ENCODE measurements around the gene TGFBR3L.
"Not testable (repeated sequence)": the region's sequence is repeated elsewhere in the genome, so short reads cannot be mapped to it uniquely, and the experiment has no call there.

TGFBR3L gene

DNA sequence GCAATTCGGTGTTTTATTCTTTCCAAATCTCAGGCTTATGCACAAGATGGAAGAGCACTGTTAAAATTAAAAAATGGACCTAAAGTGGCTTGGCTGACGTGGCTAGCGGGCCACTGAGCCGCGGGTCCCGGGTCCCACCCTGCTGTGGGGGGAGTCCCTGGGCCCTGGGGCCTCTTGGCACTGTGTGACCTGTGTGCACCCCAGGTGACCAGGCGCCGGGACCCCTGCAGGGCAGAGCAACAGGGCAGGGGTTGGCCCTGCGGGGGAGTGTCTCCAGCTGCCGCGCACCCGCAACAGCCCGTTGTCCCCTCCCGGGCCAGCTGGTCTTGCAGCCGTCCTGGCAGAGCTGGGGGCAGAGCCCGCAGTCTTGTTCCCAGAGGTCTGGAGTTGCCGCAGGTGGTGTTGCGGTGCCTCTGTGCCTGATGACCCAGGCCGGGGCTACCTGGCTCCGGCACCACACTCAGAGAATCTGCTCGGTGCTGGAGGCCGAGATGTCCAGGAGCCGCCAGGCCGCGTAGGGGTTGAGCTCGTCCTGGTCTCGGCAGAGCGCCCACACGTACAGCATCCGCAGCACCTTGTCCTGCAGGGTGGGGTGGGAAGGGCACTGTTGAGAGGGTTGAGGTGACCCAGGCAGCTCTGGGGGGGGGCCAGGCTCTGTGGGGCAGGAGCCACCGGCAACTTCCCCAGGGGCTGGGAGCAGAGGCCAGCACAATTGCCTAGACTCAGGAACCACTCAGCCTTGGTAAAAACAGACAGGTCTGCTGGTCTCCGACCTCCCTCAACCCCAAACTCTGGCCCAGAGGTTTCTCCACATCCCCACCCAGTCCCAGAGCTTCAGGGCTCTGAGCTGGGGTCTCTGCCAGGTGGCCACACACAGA, 12.3 kb downstream of the TGFBR3L start:
- no peak overlapping the region for H3K4me3 ChIP-seq (ENCODE audit: low read depth, low read length)
- TF ChIP-seq, protein P1, sequence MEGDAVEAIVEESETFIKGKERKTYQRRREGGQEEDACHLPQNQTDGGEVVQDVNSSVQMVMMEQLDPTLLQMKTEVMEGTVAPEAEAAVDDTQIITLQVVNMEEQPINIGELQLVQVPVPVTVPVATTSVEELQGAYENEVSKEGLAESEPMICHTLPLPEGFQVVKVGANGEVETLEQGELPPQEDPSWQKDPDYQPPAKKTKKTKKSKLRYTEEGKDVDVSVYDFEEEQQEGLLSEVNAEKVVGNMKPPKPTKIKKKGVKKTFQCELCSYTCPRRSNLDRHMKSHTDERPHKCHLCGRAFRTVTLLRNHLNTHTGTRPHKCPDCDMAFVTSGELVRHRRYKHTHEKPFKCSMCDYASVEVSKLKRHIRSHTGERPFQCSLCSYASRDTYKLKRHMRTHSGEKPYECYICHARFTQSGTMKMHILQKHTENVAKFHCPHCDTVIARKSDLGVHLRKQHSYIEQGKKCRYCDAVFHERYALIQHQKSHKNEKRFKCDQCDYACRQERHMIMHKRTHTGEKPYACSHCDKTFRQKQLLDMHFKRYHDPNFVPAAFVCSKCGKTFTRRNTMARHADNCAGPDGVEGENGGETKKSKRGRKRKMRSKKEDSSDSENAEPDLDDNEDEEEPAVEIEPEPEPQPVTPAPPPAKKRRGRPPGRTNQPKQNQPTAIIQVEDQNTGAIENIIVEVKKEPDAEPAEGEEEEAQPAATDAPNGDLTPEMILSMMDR (IDR thresholded peaks at IDR 0.05; ENCODE audit: control insufficient read depth, extremely low read depth, insufficient read depth): no peak
- no peak for DNase-seq (ENCODE audit: low read depth)

DNA sequence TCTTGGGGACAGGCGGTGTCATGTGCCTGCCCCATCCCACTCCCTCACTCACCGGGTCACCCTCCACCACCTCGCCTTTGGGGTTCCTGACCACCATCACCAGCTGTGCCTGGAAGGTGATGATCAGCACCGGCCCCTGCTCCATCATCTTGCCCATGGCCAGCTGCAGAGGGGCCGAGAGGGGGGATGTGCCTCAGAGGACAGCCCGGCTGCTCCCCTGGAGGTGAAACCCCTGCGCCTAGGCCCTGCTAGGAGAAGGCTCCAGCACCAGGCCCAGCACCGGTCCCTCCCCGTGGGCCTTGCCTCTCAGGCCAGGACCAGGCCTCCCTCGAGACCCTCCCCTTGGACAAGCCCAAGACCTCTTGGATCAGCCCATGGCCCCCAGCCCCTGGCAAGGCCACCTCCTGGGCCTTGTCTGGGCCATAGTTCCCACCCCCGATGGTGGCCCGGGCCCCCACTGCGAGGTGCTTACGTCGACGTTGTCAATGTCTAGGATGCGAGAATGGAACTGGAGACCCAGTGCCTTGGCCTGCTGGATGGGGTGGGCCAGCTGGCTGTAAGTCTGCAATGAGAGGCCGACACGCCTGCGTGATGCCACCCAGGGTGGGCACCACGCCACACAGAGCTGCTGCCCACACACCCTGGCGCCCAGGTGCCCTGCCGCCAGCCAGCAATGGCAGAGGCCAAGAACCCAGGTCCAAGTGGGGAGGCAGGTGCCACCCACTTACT, 13.1 kb downstream of the TGFBR3L start:
- TF ChIP-seq, protein P1 (IDR thresholded peaks at IDR 0.05; ENCODE audit: control insufficient read depth, extremely low read depth, insufficient read depth): no peak
- H3K4me3 ChIP-seq (ENCODE audit: low read depth, low read length): no peak overlapping the region
- no peak for DNase-seq (ENCODE audit: low read depth)

DNA sequence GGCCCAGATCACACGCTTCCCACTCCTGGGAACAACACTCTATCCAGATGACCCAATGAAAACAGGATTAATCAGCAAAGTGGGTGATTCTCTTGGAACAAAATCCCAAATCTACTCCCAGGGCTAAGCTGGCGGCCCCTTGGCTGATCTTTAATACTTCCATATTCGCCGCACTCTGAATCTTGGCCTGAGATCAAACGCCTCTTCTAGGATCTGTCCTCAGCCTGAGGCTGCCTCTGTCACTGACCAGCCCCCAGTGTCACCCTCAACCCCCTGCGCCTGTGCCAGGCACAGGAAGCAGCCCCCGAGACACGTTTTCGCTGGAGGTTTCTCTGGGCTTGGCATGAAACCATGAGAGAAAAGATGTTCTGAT, 13.7 kb downstream of the TGFBR3L start:
- TF ChIP-seq, protein P1 (IDR thresholded peaks at IDR 0.05; ENCODE audit: control insufficient read depth, extremely low read depth, insufficient read depth): no peak

DNA sequence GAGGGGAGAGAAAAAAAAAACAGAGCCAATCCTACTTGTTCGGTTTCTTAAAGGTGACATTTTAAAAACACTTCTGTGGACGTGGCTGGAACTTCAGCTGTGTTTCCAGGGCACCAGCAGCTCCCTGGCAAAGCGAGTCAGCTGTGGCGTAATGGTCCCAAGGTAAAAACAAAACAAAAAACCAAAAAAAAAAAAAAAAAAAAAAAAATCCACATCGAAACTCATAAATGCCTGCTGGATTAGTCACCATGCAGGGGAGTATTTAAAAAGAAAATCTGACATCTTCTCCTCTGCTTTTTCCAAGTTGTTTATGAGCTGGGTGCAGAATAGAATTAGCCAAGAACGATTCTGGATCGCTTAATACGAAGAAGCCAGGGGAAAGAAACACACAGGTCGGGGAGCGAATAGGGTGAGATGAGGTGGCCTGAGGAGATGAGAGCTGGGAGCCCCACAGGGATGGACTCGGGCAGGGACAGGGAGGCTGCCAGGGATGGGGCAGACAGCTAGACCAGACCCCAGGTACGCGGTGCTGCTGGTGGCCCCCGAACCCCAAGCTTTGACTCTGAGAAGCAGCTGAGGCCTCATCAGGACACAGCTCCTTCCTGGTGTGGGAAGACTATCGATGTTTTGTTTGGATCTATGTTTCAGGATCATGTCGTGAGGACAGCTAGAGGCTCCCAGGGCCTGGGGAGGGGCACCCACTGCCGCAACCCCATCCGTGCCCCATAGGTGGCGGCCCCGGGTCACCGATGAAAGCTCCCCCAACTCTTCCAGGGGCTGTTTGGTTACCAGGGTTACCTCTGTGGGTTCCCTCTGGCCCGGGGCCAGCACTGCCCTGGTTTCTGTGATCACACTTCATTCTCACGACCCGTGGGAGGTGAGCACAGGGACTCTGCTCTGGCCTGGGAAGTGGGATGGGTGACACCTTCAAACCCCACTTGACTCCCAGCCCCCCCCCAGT, 14.4 kb downstream of the TGFBR3L start:
- DNase-seq (ENCODE audit: low read depth): no peak
- TF ChIP-seq, protein P1 (IDR thresholded peaks at IDR 0.05; ENCODE audit: control insufficient read depth, extremely low read depth, insufficient read depth): 0 out of 2 replicates have a peak, but pooled peaks have one; percentile 10
- no peak overlapping the region for H3K4me3 ChIP-seq (ENCODE audit: low read depth, low read length)

More for the DNA sequence above, 13.7 kb downstream of the TGFBR3L start:
- H3K4me3 ChIP-seq (ENCODE audit: low read depth, low read length): no peak overlapping the region
- DNase-seq (ENCODE audit: low read depth): no peak

DNA sequence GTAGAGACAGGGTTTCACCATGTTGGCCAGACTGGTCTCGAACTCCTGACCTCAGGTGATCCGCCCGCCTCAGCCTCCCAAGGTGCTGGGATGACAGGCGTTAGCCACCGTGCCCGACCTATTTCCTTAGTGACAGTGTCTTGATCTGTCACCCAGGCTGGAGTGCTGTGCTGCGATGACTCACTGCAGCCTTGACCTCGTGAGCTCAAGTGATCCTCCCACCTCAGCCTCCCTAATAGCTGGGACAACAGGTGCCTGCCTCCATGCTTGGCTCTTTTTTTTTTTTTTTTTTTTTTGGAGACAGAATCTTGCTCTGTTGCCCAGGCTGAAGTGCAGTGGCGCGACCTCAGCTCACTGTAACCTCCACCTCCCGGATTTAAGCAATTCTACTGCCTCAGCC, 15.4 kb downstream of the TGFBR3L start:
- DNase-seq (ENCODE audit: low read depth): not testable (repeated sequence)

DNA sequence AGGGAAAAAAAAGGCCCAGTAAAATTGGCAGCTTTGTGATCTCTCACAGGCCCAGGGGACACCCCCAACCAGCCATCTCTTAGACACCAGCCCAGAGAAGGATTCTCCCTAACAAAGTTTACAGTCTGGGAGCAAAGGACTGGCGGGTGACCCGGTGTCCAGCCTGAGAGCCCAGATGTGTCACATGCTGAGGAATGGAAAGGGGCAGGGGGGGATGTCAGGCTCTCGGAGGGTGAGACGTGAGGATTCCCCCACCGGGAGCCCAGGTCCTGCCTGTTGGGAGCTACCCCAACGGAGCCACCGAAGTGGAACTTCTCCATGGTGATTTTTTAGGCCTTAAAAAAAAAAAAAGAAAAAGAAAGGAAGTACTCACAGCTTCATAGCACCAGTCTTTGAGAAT, 16.1 kb downstream of the TGFBR3L start:
- no peak for DNase-seq (ENCODE audit: low read depth)
- TF ChIP-seq, protein P1 (IDR thresholded peaks at IDR 0.05; ENCODE audit: control insufficient read depth, extremely low read depth, insufficient read depth): no peak
- no peak overlapping the region for H3K4me3 ChIP-seq (ENCODE audit: low read depth, low read length)

More for the DNA sequence above, 15.4 kb downstream of the TGFBR3L start:
- not testable (repeated sequence) for H3K4me3 ChIP-seq (ENCODE audit: low read depth, low read length)

All from LNCaP clone FGC (cell line).